Activated CD4-positive, alpha-beta T cell treated with anti-CD3 and anti-CD28 coated beads for 36 hours (primary cell): Measurements from ENCODE around the gene TOP3B. TPM values are rescaled to one million over a fixed set of nuclear protein-coding genes. Genes with fewer than 3 reads are reported as not detected.

Experiments
- ATAC-seq: fragments of 200-7000 bp; cut with Tn5 transposase; one replicate; pipeline ENCODE4 v1.10.0; 2021; ENCODE audit warnings: mild to moderate bottlenecking, moderate library complexity
- CTCF ChIA-PET: fragments of 350-600 bp; sonication (Branson Sonifier 250); formaldehyde crosslinking; loops from one replicate; lab custom pipeline; 2021; ENCODE audit warnings: antibody characterized with exemption; lab: Charles Lee
- POLR2A ChIA-PET: fragments of 350-600 bp; sonication (Branson Sonifier 250); formaldehyde crosslinking; loops from one replicate; lab custom pipeline; 2021; ENCODE audit warnings: antibody characterized with exemption, inconsistent platforms; lab: Charles Lee
- DNase-seq: peaks from one replicate; pipeline ENCODE4 v3.0.0-alpha.2; 2020
- H3K27ac Mint-ChIP-seq: one replicate; pipeline ENCODE4 v1.8.0; 2021; ENCODE audit warnings: mixed read lengths
- H3K27me3 Mint-ChIP-seq: one replicate; pipeline ENCODE4 v1.8.0; 2021; ENCODE audit warnings: mixed read lengths
- H3K36me3 Mint-ChIP-seq: one replicate; pipeline ENCODE4 v1.8.0; 2021; ENCODE audit warnings: low read depth, mixed read lengths
- H3K4me1 Mint-ChIP-seq: one replicate; pipeline ENCODE4 v1.8.0; 2021; ENCODE audit warnings: mixed read lengths
- H3K4me3 Mint-ChIP-seq: one replicate; pipeline ENCODE4 v1.8.0; 2021; ENCODE audit warnings: mild to moderate bottlenecking, moderate library complexity, mixed read lengths
- H3K9me3 Mint-ChIP-seq: one replicate; pipeline ENCODE4 v1.8.0; 2021; ENCODE audit warnings: low read depth, mixed read lengths
- intact Hi-C, 2 experiments: fragments of 100-400 bp; cut with DNase I in 1 of 2; cut with micrococcal nuclease in 1 of 2; formaldehyde crosslinking; loops; one replicate each; pipeline versions ENCODE4 v1.14.2 to v1.15.1; 2022 to 2024; cut with DNase I, micrococcal nuclease
- total RNA-seq, 2 experiments: library from RNA; stranded (reverse); gene quantifications; one replicate each; pipeline ENCODE4 v1.2.3, GENCODE V29; 2021

TOP3B gene
- total RNA-seq, 2 experiments from 2014 or later = 27.3 to 33.8 TPM

GRCh38 chr22:21959274-21960074 is 23.1 kb downstream of the TOP3B start:
- ChIA-PET POLR2A (no interaction called here), CTCF (interaction anchor here (0.6 to 1.1 kb wide), 2 partner anchors 10 to 13 kb away, joined by 3 to 5 read pairs; no protein-coding TSS in a partner anchor)
- Mint-ChIP-seq H3K36me3 (peaks cover 11% of the 10 kb centered on the region), H3K27ac (no peak overlapping the region), H3K4me3 (no peak overlapping the region), H3K27me3 (no peaks in the 10 kb centered on the region), H3K9me3 (no peaks in the 10 kb centered on the region), H3K4me1 (no peaks in the 10 kb centered on the region)
- intact Hi-C loops = no loop called here
- ATAC-seq (no peak), DNase-seq (no peak)

GRCh38 chr22:21958360-21959273 is 24.0 kb downstream of the TOP3B start:
- Mint-ChIP-seq H3K27ac (no peak overlapping the region), H3K27me3 (no peaks in the 10 kb centered on the region), H3K36me3 (peaks cover 8% of the 10 kb centered on the region), H3K4me1 (no peaks in the 10 kb centered on the region), H3K4me3 (no peak overlapping the region), H3K9me3 (no peaks in the 10 kb centered on the region)
- intact Hi-C loops = no loop called here
- DNase-seq (no peak), ATAC-seq (no peak)
- POLR2A ChIA-PET = no interaction called here
- CTCF ChIA-PET = interaction anchor here (0.6 to 1.1 kb wide), 2 partner anchors 10 to 14 kb away, joined by 3 to 5 read pairs; no protein-coding TSS in a partner anchor

GRCh38 chr22:21952586-21953571 is 29.7 kb downstream of the TOP3B start, which contains the start of gene PPM1F:
Gene PPM1F, minus strand, starts transcription at chr22:21952848. Its CDS starts 6,800 bp downstream, at chr22:21946048.
- Mint-ChIP-seq H3K4me1 (peaks cover 11% of the 10 kb centered on the region), H3K27ac (peak within 1 kb of the TSS; percentile 70), H3K27me3 (no peaks in the 10 kb centered on the region), H3K9me3 (no peaks in the 10 kb centered on the region), H3K4me3 (peak within 1 kb of the TSS; percentile 78), H3K36me3 (peaks cover 3% of the 10 kb centered on the region)
- ATAC-seq = peak; percentile 91
- ChIA-PET POLR2A (interaction anchor here (0.5 kb wide), 1 partner anchor 29 kb away, joined by 3 read pairs; no protein-coding TSS in a partner anchor), CTCF (interaction anchor here (0.6 to 2.9 kb wide), 24 partner anchors 10 to 1502 kb away, joined by 3 to 57 read pairs (median 3); no protein-coding TSS in a partner anchor)
- DNase-seq = peak; percentile 95
- intact Hi-C loops = loop anchor here (2.0 to 5.0 kb wide), 9 partner anchors 14 to 296 kb away; partner anchors contain the start of genes MAPK1 (in 2 of the 2), PPIL2 (in 1 of the 2) and YPEL1 (in 1 of the 2)

GRCh38 chr22:21951931-21952465 is 30.6 kb downstream of the TOP3B start:
- peaks cover 3% of the 10 kb centered on the region for H3K36me3 Mint-ChIP-seq
- H3K27me3 Mint-ChIP-seq = no peaks in the 10 kb centered on the region
- ChIA-PET CTCF (interaction anchor here (0.7 to 2.9 kb wide), 17 partner anchors 9 to 305 kb away, joined by 3 to 57 read pairs (median 4); no protein-coding TSS in a partner anchor), POLR2A (interaction anchor here (0.5 kb wide), 1 partner anchor 28 kb away, joined by 3 read pairs; no protein-coding TSS in a partner anchor)
- peak overlapping the region; percentile 78 for H3K4me3 Mint-ChIP-seq
- no peaks in the 10 kb centered on the region for H3K9me3 Mint-ChIP-seq
- peaks cover 14% of the 10 kb centered on the region for H3K4me1 Mint-ChIP-seq
- ATAC-seq (peak; percentile 23), DNase-seq (peak; percentile 49)
- intact Hi-C loops = loop anchor here (2.0 to 5.0 kb wide), 9 partner anchors 13 to 295 kb away; partner anchors contain the start of genes MAPK1 (in 2 of the 2), PPIL2 (in 1 of the 2) and YPEL1 (in 1 of the 2)
- no peak overlapping the region for H3K27ac Mint-ChIP-seq

GRCh38 chr22:21951062-21951461 is 31.5 kb downstream of the TOP3B start:
- H3K4me3 Mint-ChIP-seq = no peak overlapping the region
- ChIA-PET POLR2A (no interaction called here), CTCF (interaction anchor here (1.9 kb wide), 1 partner anchor 13 kb away, joined by 8 read pairs; no protein-coding TSS in a partner anchor)
- DNase-seq (no peak), ATAC-seq (no peak)
- no peaks in the 10 kb centered on the region for H3K9me3 Mint-ChIP-seq
- H3K27ac Mint-ChIP-seq = no peak overlapping the region
- peaks cover 3% of the 10 kb centered on the region for H3K36me3 Mint-ChIP-seq
- H3K4me1 Mint-ChIP-seq = peaks cover 14% of the 10 kb centered on the region
- intact Hi-C loops = loop anchor here (5.0 kb wide), 3 partner anchors 84 to 189 kb away; partner anchors contain the start of gene MAPK1 (in 1 of the 2)
- no peaks in the 10 kb centered on the region for H3K27me3 Mint-ChIP-seq

- intact Hi-C loops = loop anchor here (5.0 kb wide), 3 partner anchors 83 to 188 kb away; partner anchors contain the start of gene MAPK1 (in 1 of the 2)
- Mint-ChIP-seq H3K4me1 (peaks cover 14% of the 10 kb centered on the region), H3K27ac (no peak overlapping the region), H3K4me3 (no peak overlapping the region), H3K9me3 (no peaks in the 10 kb centered on the region), H3K36me3 (peaks cover 3% of the 10 kb centered on the region), H3K27me3 (no peaks in the 10 kb centered on the region)
- DNase-seq (no peak), ATAC-seq (no peak)
- ChIA-PET POLR2A (no interaction called here), CTCF (interaction anchor here (0.7 to 1.9 kb wide), 5 partner anchors 10 to 111 kb away, joined by 3 to 8 read pairs (median 3); no protein-coding TSS in a partner anchor)
Measured at GRCh38 chr22:21949948-21950347, 32.6 kb downstream of the TOP3B start.

- Mint-ChIP-seq H3K27me3 (no peaks in the 10 kb centered on the region), H3K4me3 (no peak overlapping the region), H3K36me3 (peaks cover 3% of the 10 kb centered on the region), H3K9me3 (no peaks in the 10 kb centered on the region), H3K27ac (no peak overlapping the region), H3K4me1 (peaks cover 14% of the 10 kb centered on the region)
- ATAC-seq (no peak), DNase-seq (no peak)
- CTCF ChIA-PET = interaction anchor here (0.7 to 1.9 kb wide), 3 partner anchors 9 to 111 kb away, joined by 3 to 8 read pairs (median 3); no protein-coding TSS in a partner anchor
- POLR2A ChIA-PET = no interaction called here
- intact Hi-C loops = no loop called here
Measured at GRCh38 chr22:21949569-21949918, 33.0 kb downstream of the TOP3B start.

GRCh38 chr22:21948824-21949568 is 33.6 kb downstream of the TOP3B start:
- intact Hi-C loops = no loop called here
- Mint-ChIP-seq H3K36me3 (peaks cover 3% of the 10 kb centered on the region), H3K27ac (no peak overlapping the region), H3K4me3 (no peak overlapping the region), H3K27me3 (no peaks in the 10 kb centered on the region), H3K9me3 (no peaks in the 10 kb centered on the region), H3K4me1 (peaks cover 14% of the 10 kb centered on the region)
- ChIA-PET POLR2A (no interaction called here), CTCF (interaction anchor here (0.6 to 1.2 kb wide), 4 partner anchors 9 to 24 kb away, joined by 3 to 5 read pairs (median 4); no protein-coding TSS in a partner anchor)
- no peak for ATAC-seq
- DNase-seq = no peak

- DNase-seq (no peak), ATAC-seq (no peak)
- Mint-ChIP-seq H3K27ac (no peak overlapping the region), H3K9me3 (no peaks in the 10 kb centered on the region), H3K4me1 (peaks cover 14% of the 10 kb centered on the region), H3K4me3 (no peak overlapping the region), H3K36me3 (peaks cover 3% of the 10 kb centered on the region), H3K27me3 (no peaks in the 10 kb centered on the region)
- intact Hi-C loops = no loop called here
- ChIA-PET CTCF (interaction anchor here (0.6 to 1.0 kb wide), 2 partner anchors 10 to 25 kb away, joined by 4 to 5 read pairs; no protein-coding TSS in a partner anchor), POLR2A (no interaction called here)
Measured at GRCh38 chr22:21948390-21948789, 34.2 kb downstream of the TOP3B start.
